Activated CD8-positive, alpha-beta T cell treated with anti-CD3 and anti-CD28 coated beads for 36 hours (primary cell): ENCODE results near the gene PTGR2. TPM values are rescaled to one million over a fixed set of nuclear protein-coding genes. Genes with fewer than 3 reads are reported as not detected.
A peak's percentile ranks its signal among the peaks of the same experiment; 100 is the strongest.
"Not testable (repeated sequence)": the region's sequence is repeated elsewhere in the genome, so short reads cannot be mapped to it uniquely, and the experiment has no call there.

ENCODE experiments used
- ATAC-seq: fragments of 200-7000 bp; cut with Tn5 transposase; one replicate; pipeline ENCODE4 v1.10.0; 2021; ENCODE audit warnings: mild to moderate bottlenecking, moderate library complexity
- CTCF ChIA-PET: fragments of 350-600 bp; sonication (Branson Sonifier 250); formaldehyde crosslinking; loops from one replicate; lab custom pipeline; 2021; ENCODE audit warnings: antibody characterized with exemption; lab: Charles Lee
- POLR2A ChIA-PET: fragments of 350-600 bp; sonication (Branson Sonifier 250); formaldehyde crosslinking; loops from one replicate; lab custom pipeline; 2021; ENCODE audit warnings: antibody characterized with exemption; lab: Charles Lee
- DNase-seq: peaks from one replicate; pipeline ENCODE4 v3.0.0-alpha.2; 2020
- H3K27ac Mint-ChIP-seq: one replicate; pipeline ENCODE4 v1.8.0; 2021; ENCODE audit warnings: mild to moderate bottlenecking, mixed read lengths
- H3K27me3 Mint-ChIP-seq: one replicate; pipeline ENCODE4 v1.8.0; 2021; ENCODE audit warnings: mixed read lengths
- H3K36me3 Mint-ChIP-seq: one replicate; pipeline ENCODE4 v1.8.0; 2021; ENCODE audit warnings: low read depth, mixed read lengths
- H3K4me1 Mint-ChIP-seq: one replicate; pipeline ENCODE4 v1.8.0; 2021; ENCODE audit warnings: low read depth, mixed read lengths
- H3K4me3 Mint-ChIP-seq: one replicate; pipeline ENCODE4 v1.8.0; 2021; ENCODE audit warnings: mild to moderate bottlenecking, moderate library complexity, mixed read lengths
- H3K9me3 Mint-ChIP-seq: one replicate; pipeline ENCODE4 v1.8.0; 2021; ENCODE audit warnings: mixed read lengths
- CTCF ChIP-seq: fragments of 200-600 bp; IDR thresholded peaks from one replicate; pipeline ENCODE4 v1.8.0; 2022; ENCODE audit warnings: antibody characterized with exemption, mild to moderate bottlenecking
- intact Hi-C: fragments of 100-400 bp; cut with micrococcal nuclease; formaldehyde crosslinking; loops from one replicate; pipeline ENCODE4 v1.10.0; 2022
- total RNA-seq, 2 experiments: library from RNA; stranded (reverse); gene quantifications; one replicate each; pipeline ENCODE4 v1.2.3, GENCODE V29; 2021

PTGR2 gene
- total RNA-seq, 2 experiments from 2014 or later, result 10.6 to 11.0 TPM

GRCh38 chr14:73916324-73916723, 64.7 kb downstream of the PTGR2 start:
- Mint-ChIP-seq H3K27me3 (no peaks in the 10 kb centered on the region), H3K4me3 (no peak overlapping the region), H3K9me3 (no peaks in the 10 kb centered on the region), H3K4me1 (no peaks in the 10 kb centered on the region), H3K27ac (peak overlapping the region; percentile 16), H3K36me3 (peaks cover 49% of the 10 kb centered on the region)
- ATAC-seq (no peak), DNase-seq (no peak)
- intact Hi-C loops, result no loop called here
- ChIA-PET POLR2A (interaction anchor here (0.8 to 1.0 kb wide), 2 partner anchors 14 to 65 kb away, joined by 3 read pairs; partner anchors contain the start of gene PTGR2), CTCF (interaction anchor here (1.2 kb wide), 1 partner anchor 19 kb away, joined by 4 read pairs; no protein-coding TSS in a partner anchor)
- TF ChIP-seq CTCF, result no peak

GRCh38 chr14:73919457-73919856, 67.8 kb downstream of the PTGR2 start:
- POLR2A ChIA-PET, result interaction anchor here (0.6 to 1.4 kb wide), 2 partner anchors 21 to 43 kb away, joined by 3 to 5 read pairs; no protein-coding TSS in a partner anchor
- ATAC-seq, H3K4me1 Mint-ChIP-seq, H3K27me3 Mint-ChIP-seq, DNase-seq, H3K4me3 Mint-ChIP-seq, H3K9me3 Mint-ChIP-seq, CTCF ChIA-PET, H3K27ac Mint-ChIP-seq, intact Hi-C loops: not testable (repeated sequence)
- H3K36me3 Mint-ChIP-seq, result peaks cover 40% of the 10 kb centered on the region

- Mint-ChIP-seq H3K27ac (peak overlapping the region; percentile 26), H3K4me1 (peaks cover 2% of the 10 kb centered on the region), H3K4me3 (no peak overlapping the region), H3K36me3 (peaks cover 64% of the 10 kb centered on the region), H3K9me3 (no peaks in the 10 kb centered on the region), H3K27me3 (no peaks in the 10 kb centered on the region)
- DNase-seq (no peak), ATAC-seq (no peak)
- no peak for TF ChIP-seq CTCF
- CTCF ChIA-PET, result interaction anchor here (1.0 to 1.2 kb wide), 2 partner anchors 12 to 69 kb away, joined by 3 read pairs; no protein-coding TSS in a partner anchor
- intact Hi-C loops, result no loop called here
- POLR2A ChIA-PET, result interaction anchor here (0.9 kb wide), 1 partner anchor 239 kb away, joined by 3 read pairs; no protein-coding TSS in a partner anchor
Measured at GRCh38 chr14:73924337-73924736, 72.7 kb downstream of the PTGR2 start.

Other genes starting within 250 kb of the PTGR2 start
- gene ACOT6, start 239.3 kb upstream of the PTGR2 start, total RNA-seq, result not detected
- gene DNAL1, start 206.8 kb upstream of the PTGR2 start, total RNA-seq, result 1 to 10 TPM; 4.8 to 5.9 TPM
- gene PNMA1, start 137.4 kb upstream of the PTGR2 start, total RNA-seq, result 10 to 100 TPM; 22.9 to 24.1 TPM
- gene ZNF410, start 35.0 kb downstream of the PTGR2 start, total RNA-seq, result 10 to 100 TPM; 54.9 to 56.1 TPM
- 1 to 10 TPM; 1.0 to 1.3 TPM for gene FAM161B, start 98.3 kb downstream of the PTGR2 start, total RNA-seq
- 10 to 100 TPM; 20.2 to 23.2 TPM for gene COQ6, start 98.5 kb downstream of the PTGR2 start, total RNA-seq
- gene ENTPD5, start 167.5 kb downstream of the PTGR2 start, total RNA-seq, result 10 to 100 TPM; 11.9 to 13.9 TPM
- 1 to 10 TPM; 1.2 TPM for gene BBOF1, start 167.5 kb downstream of the PTGR2 start, total RNA-seq
- 10 to 100 TPM; 10.8 to 11.8 TPM for gene ALDH6A1, start 232.6 kb downstream of the PTGR2 start, total RNA-seq
- gene LIN52, start 233.1 kb downstream of the PTGR2 start, total RNA-seq, result 10 to 100 TPM; 10.1 to 10.3 TPM